B cell (primary cell): ENCODE data around the gene INSYN2A. TPM values are rescaled to one million over a fixed set of nuclear protein-coding genes. Genes with fewer than 3 reads are reported as not detected.

Experiments used
- ATAC-seq: fragments of 200-7000 bp; cut with Tn5 transposase; one replicate; pipeline ENCODE4 v1.10.0; 2021; ENCODE audit warnings: low read depth, mild to moderate bottlenecking, moderate number of reproducible peaks, moderate library complexity
- CTCF ChIA-PET: fragments of 350-600 bp; sonication (Branson Sonifier 250); formaldehyde crosslinking; loops from one replicate; lab custom pipeline; 2021; ENCODE audit warnings: antibody characterized with exemption, inconsistent platforms; lab: Charles Lee
- POLR2A ChIA-PET: fragments of 350-600 bp; sonication (Branson Sonifier 250); formaldehyde crosslinking; loops from one replicate; lab custom pipeline; 2021; ENCODE audit warnings: antibody characterized with exemption; lab: Charles Lee
- DNase-seq: peaks from one replicate; pipeline ENCODE4 v3.0.0; 2013
- H2AFZ ChIP-seq: 2 replicates; pipeline ENCODE4 v1.6.1; 2012; ENCODE audit warnings: mild to moderate bottlenecking, low read depth, low read length; ENCODE audit not compliant: insufficient read depth, poor library complexity, severe bottlenecking
- H3K27ac ChIP-seq, 2 donors: 1 replicate in 1 of 2; 2 replicates in 1 of 2; pipeline ENCODE4 v1.5.1; 2012 to 2013; ENCODE audit warnings: low read length in 2 of 2, mild to moderate bottlenecking in 2 of 2, moderate library complexity in 1 of 2
- H3K27me3 ChIP-seq, 4 experiments: fragments of 200-600 bp in 1 of 4; sonication (generic) in 1 of 4; replicated peaks in 1 of 4; 1 replicate in 2 of 4; 2 replicates in 2 of 4; pipeline versions ENCODE4 v1.6.1 to v1.7.0; 2013 to 2016; ENCODE audit warnings: low read length in 3 of 4, mild to moderate bottlenecking in 2 of 4, mixed read lengths in 1 of 4, moderate library complexity in 1 of 4; ENCODE audit not compliant: insufficient read depth in 4 of 4, control insufficient read depth in 3 of 4; ENCODE audit errors: control extremely low read depth in 1 of 4
- H3K36me3 ChIP-seq, 2 experiments: replicated peaks in 1 of 2; 1 replicate in 1 of 2; 2 replicates in 1 of 2; pipeline versions ENCODE4 v1.6.1 to v1.7.1; 2013; ENCODE audit warnings: low read length in 1 of 2; ENCODE audit not compliant: insufficient read depth in 2 of 2, control insufficient read depth in 1 of 2; ENCODE audit errors: control extremely low read depth in 1 of 2, extremely low read depth in 1 of 2
- H3K4me1 ChIP-seq, 2 donors: fragments of 200-600 bp in 1 of 2; sonication (generic) in 1 of 2; 1 replicate in 1 of 2; 2 replicates in 1 of 2; pipeline versions ENCODE4 v1.5.1 to v1.6.1; 2013 to 2017; ENCODE audit warnings: low read length in 2 of 2; ENCODE audit not compliant: control insufficient read depth in 2 of 2, insufficient read depth in 2 of 2
- H3K4me2 ChIP-seq: replicated peaks from 2 replicates; pipeline ENCODE3; 2012; ENCODE audit warnings: mild to moderate bottlenecking, low read depth, low read length; ENCODE audit not compliant: poor library complexity, severe bottlenecking
- H3K4me3 ChIP-seq, 5 experiments: fragments of 200-600 bp in 1 of 5; sonication (generic) in 1 of 5; 1 replicate in 3 of 5; 2 replicates in 2 of 5; pipeline versions ENCODE4 v1.5.1 to v1.7.0; 2011 to 2016; ENCODE audit warnings: low read length in 4 of 5, mild to moderate bottlenecking in 4 of 5, low read depth in 2 of 5, control low read depth in 1 of 5, moderate library complexity in 1 of 5; ENCODE audit not compliant: insufficient read depth in 1 of 5; ENCODE audit errors: control extremely low read depth in 1 of 5, extremely low read depth in 1 of 5
- H3K79me2 ChIP-seq: fragments of 200-600 bp; sonication (generic); one replicate; pipeline ENCODE4 v1.6.0; 2016; ENCODE audit warnings: low read length; ENCODE audit not compliant: control insufficient read depth, insufficient read depth
- H3K9ac ChIP-seq: fragments of 200-600 bp; sonication (generic); 2 replicates; pipeline ENCODE4 v1.6.1; 2017; ENCODE audit warnings: mild to moderate bottlenecking, low read length, moderate library complexity
- H3K9me3 ChIP-seq, 3 donors: one replicate each; pipeline versions ENCODE4 v1.6.1 to v1.7.1; 2013; ENCODE audit warnings: low read length in 2 of 3; ENCODE audit not compliant: control insufficient read depth in 2 of 3, insufficient read depth in 1 of 3; ENCODE audit errors: control extremely low read depth in 1 of 3
- H4K20me1 ChIP-seq: 2 replicates; pipeline ENCODE4 v1.6.0; 2012; ENCODE audit warnings: mild to moderate bottlenecking, low read length; ENCODE audit not compliant: insufficient read depth, control insufficient read depth, poor library complexity, severe bottlenecking
- H3K27ac Mint-ChIP-seq: one replicate; pipeline ENCODE4 v1.8.0; 2021; ENCODE audit warnings: mixed read lengths
- H3K27me3 Mint-ChIP-seq: one replicate; pipeline ENCODE4 v1.8.0; 2021; ENCODE audit warnings: mixed read lengths
- H3K4me1 Mint-ChIP-seq: one replicate; pipeline ENCODE4 v1.8.0; 2021; ENCODE audit warnings: mixed read lengths
- H3K4me3 Mint-ChIP-seq: one replicate; pipeline ENCODE4 v1.8.0; 2021; ENCODE audit warnings: mixed read lengths
- H3K9me3 Mint-ChIP-seq: one replicate; pipeline ENCODE4 v1.8.0; 2022; ENCODE audit warnings: mixed read lengths; ENCODE audit not compliant: insufficient read depth
- CTCF ChIP-seq: fragments of 200-600 bp; IDR thresholded peaks from one replicate; pipeline ENCODE4 v1.8.0; 2022; ENCODE audit warnings: antibody characterized with exemption, mild to moderate bottlenecking
- EZH2 ChIP-seq: IDR thresholded peaks from 2 replicates; pipeline ENCODE4 v1.6.1; 2012; ENCODE audit warnings: borderline replicate concordance, low read depth, mild to moderate bottlenecking, moderate library complexity, low read length; ENCODE audit not compliant: insufficient read depth, poor library complexity, severe bottlenecking
- WGBS: methylation state at CpG from one replicate; pipeline ENCODE4 v1.1.5; 2013; ENCODE audit warnings: missing lambda C conversion rate; ENCODE audit not compliant: insufficient coverage; 5-methylcytosine and 5-hydroxymethylcytosine counted together
- intact Hi-C: fragments of 100-400 bp; cut with micrococcal nuclease; formaldehyde crosslinking; loops from one replicate; pipeline ENCODE4 v1.10.0; 2022
- polyA plus RNA-seq: library from polyadenylated mRNA; depleted of rRNA; stranded (reverse); fragments of >200 nt; gene quantifications from 2 replicates; pipeline ENCODE4 v1.2.3, GENCODE V29; 2012
- total RNA-seq, 2 donors: library from RNA; stranded (reverse); fragments of 120-200 nt in 1 of 2; gene quantifications; 1 replicate in 1 of 2; 2 replicates in 1 of 2; pipeline versions ENCODE4 v1.2.3 to v1.2.4, GENCODE V29; 2013 to 2022

The INSYN2A gene
- total and polyA plus RNA-seq, 2 donors (not counting 1 experiment from before 2014, with no cell fraction given) = not detected

GRCh38 chr10:127221281-127221680 is 24.9 kb upstream of the INSYN2A start:
- H3K4me3 ChIP-seq = no peak overlapping the region
- intact Hi-C loops = no loop called here
- POLR2A ChIA-PET = no interaction called here
- 94% methylated on average over 2 of the region's 3 CpGs for WGBS
- H2AFZ ChIP-seq = no peak overlapping the region
- ATAC-seq (no peak), DNase-seq (no peak)
- no peak overlapping the region for H3K27ac Mint-ChIP-seq
- H3K4me1 ChIP-seq = no peaks in the 10 kb centered on the region
- no peak overlapping the region for H3K4me3 Mint-ChIP-seq
- H3K36me3 ChIP-seq = no peaks in the 10 kb centered on the region
- H3K9ac ChIP-seq = no peak overlapping the region
- H3K4me2 ChIP-seq = no peak overlapping the region
- H4K20me1 ChIP-seq = no peaks in the 10 kb centered on the region
- no peaks in the 10 kb centered on the region for H3K27me3 ChIP-seq
- TF ChIP-seq EZH2 (no peak), CTCF (no peak)
- no peaks in the 10 kb centered on the region for H3K9me3 ChIP-seq
- H3K79me2 ChIP-seq = no peaks in the 10 kb centered on the region
- peaks cover 2% of the 10 kb centered on the region for H3K9me3 Mint-ChIP-seq
- H3K4me1 Mint-ChIP-seq = no peaks in the 10 kb centered on the region
- H3K27me3 Mint-ChIP-seq = no peaks in the 10 kb centered on the region
- no peak overlapping the region for H3K27ac ChIP-seq
- CTCF ChIA-PET = no interaction called here

GRCh38 chr10:127218658-127219057 is 22.3 kb upstream of the INSYN2A start:
- H3K27me3 Mint-ChIP-seq = no peaks in the 10 kb centered on the region
- Histone ChIP-seq H3K27me3 (no peaks in the 10 kb centered on the region), H3K9ac (no peak overlapping the region), H3K4me1 (no peaks in the 10 kb centered on the region), H3K27ac (no peak overlapping the region), H3K9me3 (no peaks in the 10 kb centered on the region), H2AFZ (no peak overlapping the region), H3K4me3 (no peak overlapping the region), H3K4me2 (no peak overlapping the region), H4K20me1 (no peaks in the 10 kb centered on the region), H3K36me3 (no peaks in the 10 kb centered on the region), H3K79me2 (no peaks in the 10 kb centered on the region)
- ATAC-seq = no peak
- no peak for DNase-seq
- ChIA-PET POLR2A (no interaction called here), CTCF (no interaction called here)
- TF ChIP-seq EZH2 (no peak), CTCF (no peak)
- no peak overlapping the region for H3K27ac Mint-ChIP-seq
- 63% methylated on average over 2 of the region's 3 CpGs for WGBS
- H3K4me3 Mint-ChIP-seq = no peak overlapping the region
- no peaks in the 10 kb centered on the region for H3K4me1 Mint-ChIP-seq
- H3K9me3 Mint-ChIP-seq = peaks cover 2% of the 10 kb centered on the region
- intact Hi-C loops = no loop called here
